Vagina (tissue), 2 donors: ENCODE data around the gene CD63. TPM values are rescaled to one million over a fixed set of nuclear protein-coding genes. Genes with fewer than 3 reads are reported as not detected.
A peak's percentile ranks its signal among the peaks of the same experiment; 100 is the strongest.

Experiments
- DNase-seq, 2 donors: peaks; one replicate each; pipeline ENCODE4 v3.0.0-alpha.2; 2017; ENCODE audit errors: extremely low spot score in 2 of 2
- H3K27ac ChIP-seq: fragments of 200-600 bp; sonication (generic); one replicate; pipeline ENCODE4 v1.5.1; 2019
- H3K27me3 ChIP-seq: fragments of 200-600 bp; sonication (generic); one replicate; pipeline ENCODE4 v1.5.1; 2019
- H3K36me3 ChIP-seq, 2 donors: fragments of 200-600 bp; sonication (generic); one replicate each; pipeline ENCODE4 v1.5.1; 2017 to 2019
- H3K4me1 ChIP-seq: fragments of 200-600 bp; sonication (generic); one replicate; pipeline ENCODE4 v1.5.1; 2019
- H3K4me3 ChIP-seq, 2 donors: fragments of 200-600 bp; sonication (generic); 1 replicate in 1 of 2; 2 replicates in 1 of 2; pipeline ENCODE4 v1.5.1; 2016 to 2019
- H3K9me3 ChIP-seq: fragments of 200-600 bp; sonication (generic); one replicate; pipeline ENCODE4 v1.5.1; 2019
- POLR2A ChIP-seq, 2 donors: fragments of 450-650 bp; IDR thresholded peaks; one replicate each; pipeline ENCODE4 v1.6.1; 2017; ENCODE audit warnings: antibody characterized with exemption in 2 of 2, mild to moderate bottlenecking in 2 of 2, moderate library complexity in 2 of 2
- POLR2AphosphoS5 ChIP-seq, 2 donors: sonication (generic); formaldehyde crosslinking; IDR thresholded peaks; one replicate each; pipeline ENCODE4 v1.9.0; 2017; ENCODE audit warnings: antibody characterized with exemption in 2 of 2, mild to moderate bottlenecking in 2 of 2, low read depth in 1 of 2; ENCODE audit not compliant: insufficient read depth in 1 of 2
- intact Hi-C: fragments of 100-400 bp; cut with DNase I; formaldehyde crosslinking; loops from one replicate; pipeline ENCODE4 v1.15.1; 2023
- total RNA-seq: library from RNA; depleted of rRNA; stranded (reverse); fragments of >200 nt; gene quantifications from one replicate; pipeline ENCODE4 v1.2.3, GENCODE V29; 2016
- TF ChIP-seq, protein P1 (sequence below), 3 experiments: fragments of 450-650 bp in 2 of 3; fragments of 200-600 bp in 1 of 3; sonication (generic) in 1 of 3; IDR thresholded peaks; one replicate each; pipeline ENCODE4 v1.5.1; 2017 to 2019; ENCODE audit warnings: antibody characterized with exemption in 3 of 3, mild to moderate bottlenecking in 2 of 3, moderate library complexity in 2 of 3

CD63 gene
- total RNA-seq, 1 donor from 2014 or later, result 568 TPM

DNA sequence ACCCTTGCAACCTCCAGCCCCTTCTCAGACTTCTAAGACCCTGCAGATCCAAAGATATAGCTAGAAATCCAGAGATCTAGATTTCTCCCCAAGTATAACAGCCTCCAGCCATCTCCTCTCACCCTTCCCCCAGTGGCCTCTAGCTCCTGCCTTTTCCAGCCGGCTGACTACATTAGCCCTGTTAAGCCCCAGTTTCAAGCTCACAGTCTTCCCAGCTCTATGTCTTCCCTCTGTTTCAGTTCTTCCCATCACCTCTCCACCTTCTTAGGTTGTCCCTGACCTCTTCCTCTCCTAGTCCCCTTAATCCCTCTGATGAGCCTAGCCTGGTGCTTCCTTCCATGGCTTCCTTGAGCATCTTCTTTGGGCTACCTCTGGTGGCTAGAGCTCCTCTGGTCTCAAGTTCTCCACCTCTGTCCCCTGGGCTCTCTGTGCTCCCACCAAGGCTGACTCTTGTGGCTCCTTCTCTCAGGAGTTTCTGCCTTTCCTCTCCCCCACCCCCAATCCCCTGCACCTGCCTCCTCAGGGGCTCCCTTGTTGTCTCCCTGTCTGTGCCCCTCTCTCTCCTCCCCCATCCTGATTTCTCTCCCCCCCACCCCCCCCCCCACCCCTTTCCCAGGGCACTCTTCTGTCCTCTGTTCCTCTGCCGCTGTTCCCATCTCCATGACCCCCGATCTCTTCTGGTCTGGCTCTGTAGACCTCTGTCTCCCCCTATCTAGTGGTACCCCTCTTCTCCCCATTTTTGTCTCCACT lies 13.3 kb upstream of the CD63 start:
- no peak for DNase-seq
- Histone ChIP-seq H3K27ac (peak overlapping the region; percentile 80), H3K36me3 (no peaks in the 10 kb centered on the region), H3K9me3 (no peaks in the 10 kb centered on the region), H3K4me1 (peaks cover 50% of the 10 kb centered on the region), H3K4me3 (peak overlapping the region; percentile 59 to 63), H3K27me3 (no peaks in the 10 kb centered on the region)
- TF ChIP-seq POLR2A (IDR thresholded peaks at IDR 0.05), result no peak
- TF ChIP-seq, protein P1, sequence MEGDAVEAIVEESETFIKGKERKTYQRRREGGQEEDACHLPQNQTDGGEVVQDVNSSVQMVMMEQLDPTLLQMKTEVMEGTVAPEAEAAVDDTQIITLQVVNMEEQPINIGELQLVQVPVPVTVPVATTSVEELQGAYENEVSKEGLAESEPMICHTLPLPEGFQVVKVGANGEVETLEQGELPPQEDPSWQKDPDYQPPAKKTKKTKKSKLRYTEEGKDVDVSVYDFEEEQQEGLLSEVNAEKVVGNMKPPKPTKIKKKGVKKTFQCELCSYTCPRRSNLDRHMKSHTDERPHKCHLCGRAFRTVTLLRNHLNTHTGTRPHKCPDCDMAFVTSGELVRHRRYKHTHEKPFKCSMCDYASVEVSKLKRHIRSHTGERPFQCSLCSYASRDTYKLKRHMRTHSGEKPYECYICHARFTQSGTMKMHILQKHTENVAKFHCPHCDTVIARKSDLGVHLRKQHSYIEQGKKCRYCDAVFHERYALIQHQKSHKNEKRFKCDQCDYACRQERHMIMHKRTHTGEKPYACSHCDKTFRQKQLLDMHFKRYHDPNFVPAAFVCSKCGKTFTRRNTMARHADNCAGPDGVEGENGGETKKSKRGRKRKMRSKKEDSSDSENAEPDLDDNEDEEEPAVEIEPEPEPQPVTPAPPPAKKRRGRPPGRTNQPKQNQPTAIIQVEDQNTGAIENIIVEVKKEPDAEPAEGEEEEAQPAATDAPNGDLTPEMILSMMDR (IDR thresholded peaks at IDR 0.05), result no peak
- no peak for TF ChIP-seq POLR2AphosphoS5 (IDR thresholded peaks at IDR 0.05; ENCODE audit: insufficient read depth in 1 of 2, low read depth in 1 of 2)
- intact Hi-C loops, result loop anchor here (10.0 kb wide), 1 partner anchor 53 kb away; no protein-coding TSS in a partner anchor

DNA sequence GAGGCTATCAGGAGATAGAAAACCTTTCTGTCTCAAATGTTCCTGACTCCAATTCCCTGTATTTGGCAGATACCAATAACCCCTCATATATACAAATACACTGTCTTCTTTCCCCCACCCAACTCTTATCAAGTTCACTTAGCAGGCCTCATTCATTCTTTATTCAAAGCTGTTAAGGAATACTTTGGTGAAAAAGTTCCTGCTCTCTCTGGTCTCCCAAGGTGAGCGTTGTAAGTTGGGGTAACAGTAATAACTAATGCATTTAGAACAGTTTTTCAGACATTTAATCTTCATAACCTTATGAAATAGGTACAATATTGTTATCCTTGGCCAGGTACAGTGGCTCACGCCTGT lies 10.2 kb upstream of the CD63 start:
- TF ChIP-seq POLR2AphosphoS5 (IDR thresholded peaks at IDR 0.05; ENCODE audit: insufficient read depth in 1 of 2, low read depth in 1 of 2) (no peak), POLR2A (IDR thresholded peaks at IDR 0.05) (no peak)
- TF ChIP-seq, protein P1 (IDR thresholded peaks at IDR 0.05), result no peak
- no peaks in the 10 kb centered on the region for H3K36me3 ChIP-seq
- no peak for DNase-seq
- no peaks in the 10 kb centered on the region for H3K27me3 ChIP-seq
- H3K9me3 ChIP-seq, result no peaks in the 10 kb centered on the region
- H3K4me3 ChIP-seq, result peak overlapping the region; percentile 50 to 60
- peaks cover 32% of the 10 kb centered on the region for H3K4me1 ChIP-seq
- H3K27ac ChIP-seq, result no peak overlapping the region
- intact Hi-C loops, result no loop called here

DNA sequence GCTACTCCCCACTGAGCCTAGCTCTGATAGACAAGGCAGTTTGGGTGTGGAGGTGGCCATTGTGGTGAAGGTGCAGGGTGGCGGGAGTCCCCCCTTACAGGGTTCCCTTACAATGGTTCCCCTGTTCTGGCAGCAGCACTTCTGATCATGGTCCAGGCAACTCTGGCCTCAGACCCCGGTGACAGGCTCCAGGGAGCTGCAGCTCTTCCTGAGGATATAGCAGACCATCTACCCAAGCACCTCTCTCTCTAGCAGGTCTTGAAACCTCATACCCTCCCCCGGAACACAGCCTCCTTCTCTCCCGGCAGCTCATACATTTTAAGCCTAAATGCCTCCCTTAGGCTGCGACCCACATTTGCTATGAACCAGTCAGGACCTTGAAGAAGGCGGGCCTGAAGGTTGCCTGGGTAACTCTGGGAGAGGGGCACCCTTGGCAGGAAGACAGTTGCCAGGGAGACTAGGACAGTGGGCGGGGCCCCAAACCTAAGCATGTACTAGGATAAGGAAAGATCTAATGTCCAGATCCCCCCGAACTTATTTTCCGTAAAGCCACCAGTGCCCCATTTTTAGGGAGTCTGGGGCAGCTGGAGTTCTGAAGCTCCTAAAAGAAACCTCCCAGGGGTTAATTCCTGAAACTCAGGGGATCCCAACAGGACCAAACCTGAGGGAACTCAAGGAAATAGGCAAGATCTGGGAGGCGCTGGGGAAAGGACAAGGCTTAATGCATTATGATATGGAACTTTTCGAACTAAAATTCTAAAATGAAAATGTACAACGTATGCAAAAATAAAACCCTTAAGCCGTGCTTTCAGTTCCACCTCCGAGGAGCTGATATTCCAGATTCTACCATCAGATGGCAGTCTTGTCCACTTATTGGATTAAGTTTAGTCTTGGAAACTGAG lies 9.6 kb upstream of the CD63 start:
- Histone ChIP-seq H3K9me3 (no peaks in the 10 kb centered on the region), H3K27me3 (no peaks in the 10 kb centered on the region), H3K4me1 (peaks cover 26% of the 10 kb centered on the region), H3K36me3 (no peaks in the 10 kb centered on the region), H3K4me3 (peak overlapping the region; percentile 50 to 60), H3K27ac (peak overlapping the region; percentile 85)
- TF ChIP-seq, protein P1 (IDR thresholded peaks at IDR 0.05), result peak; percentile 80 to 95 (median 81)
- TF ChIP-seq POLR2A (IDR thresholded peaks at IDR 0.05) (no peak), POLR2AphosphoS5 (IDR thresholded peaks at IDR 0.05; ENCODE audit: insufficient read depth in 1 of 2, low read depth in 1 of 2) (peak in 1 of 2 donors; percentile 72)
- intact Hi-C loops, result no loop called here
- no peak for DNase-seq

DNA sequence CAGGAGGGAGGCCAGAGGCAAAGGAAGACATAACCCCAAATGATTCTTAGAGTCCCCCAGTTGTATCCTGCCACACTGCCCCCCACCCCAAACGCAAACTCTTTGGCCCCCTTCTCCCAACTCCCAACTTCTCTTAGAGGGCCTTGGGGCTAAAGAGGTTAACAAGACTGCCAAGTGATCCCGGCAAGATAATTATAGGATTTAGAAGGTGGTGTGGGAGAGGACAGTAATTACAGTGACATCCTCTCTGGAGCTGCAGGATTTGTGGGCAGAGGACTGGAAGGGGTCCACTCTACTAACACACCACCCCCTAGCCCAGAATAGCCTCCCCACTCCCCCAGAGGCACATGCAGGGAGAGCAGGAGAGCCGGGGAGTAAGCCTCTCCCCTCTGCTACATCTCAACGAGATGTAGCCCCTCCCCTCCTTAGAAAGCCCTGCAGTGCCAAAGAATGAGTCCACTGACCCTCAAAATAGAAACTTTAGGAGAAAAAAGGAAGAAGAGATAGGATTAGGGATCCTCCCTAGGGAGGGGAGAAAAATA lies 8.8 kb upstream of the CD63 start:
- Histone ChIP-seq H3K27me3 (no peaks in the 10 kb centered on the region), H3K36me3 (no peaks in the 10 kb centered on the region), H3K9me3 (no peaks in the 10 kb centered on the region), H3K4me1 (peaks cover 25% of the 10 kb centered on the region), H3K27ac (peak overlapping the region; percentile 85), H3K4me3 (peak overlapping the region; percentile 50 to 60)
- no peak for DNase-seq
- intact Hi-C loops, result loop anchor here (2.0 kb wide), 1 partner anchor 203 kb away; no protein-coding TSS in a partner anchor
- TF ChIP-seq, protein P1 (IDR thresholded peaks at IDR 0.05), result no peak
- TF ChIP-seq POLR2A (IDR thresholded peaks at IDR 0.05), result no peak
- TF ChIP-seq POLR2AphosphoS5 (IDR thresholded peaks at IDR 0.05; ENCODE audit: insufficient read depth in 1 of 2, low read depth in 1 of 2), result no peak
